Activated B cell treated with CpG ODN at 0.5 μM for 24 hours (primary cell): ENCODE results near the gene FLT1. TPM values are rescaled to one million over a fixed set of nuclear protein-coding genes. Genes with fewer than 3 reads are reported as not detected.

ENCODE experiments used
- ATAC-seq: fragments of 200-7000 bp; cut with Tn5 transposase; one replicate; pipeline ENCODE4 v1.10.0; 2021; ENCODE audit warnings: low read depth, mild to moderate bottlenecking, moderate library complexity
- CTCF ChIA-PET: fragments of 350-600 bp; sonication (Branson Sonifier 250); formaldehyde crosslinking; loops from one replicate; lab custom pipeline; 2021; ENCODE audit warnings: antibody characterized with exemption; lab: Charles Lee
- POLR2A ChIA-PET: fragments of 350-600 bp; sonication (Branson Sonifier 250); formaldehyde crosslinking; loops from one replicate; lab custom pipeline; 2021; ENCODE audit warnings: antibody characterized with exemption; lab: Charles Lee
- DNase-seq: peaks from one replicate; pipeline ENCODE4 v3.0.0; 2022
- H3K27ac Mint-ChIP-seq: one replicate; pipeline ENCODE4 v1.8.0; 2020; ENCODE audit warnings: mixed read lengths
- H3K27me3 Mint-ChIP-seq: one replicate; pipeline ENCODE4 v1.8.0; 2021; ENCODE audit warnings: mixed read lengths
- H3K36me3 Mint-ChIP-seq: one replicate; pipeline ENCODE4 v1.8.0; 2021; ENCODE audit warnings: low read depth, mixed read lengths
- H3K4me1 Mint-ChIP-seq: one replicate; pipeline ENCODE4 v1.8.0; 2021; ENCODE audit warnings: mixed read lengths
- H3K4me3 Mint-ChIP-seq: one replicate; pipeline ENCODE4 v1.8.0; 2020; ENCODE audit warnings: mild to moderate bottlenecking, mixed read lengths
- H3K9me3 Mint-ChIP-seq: one replicate; pipeline ENCODE4 v1.8.0; 2020; ENCODE audit warnings: mixed read lengths
- intact Hi-C: fragments of 100-400 bp; cut with micrococcal nuclease; formaldehyde crosslinking; loops from one replicate; pipeline ENCODE4 v1.15.1; 2024
- total RNA-seq: library from RNA; stranded (reverse); gene quantifications from 2 replicates; pipeline ENCODE4 v1.2.3, GENCODE V29; 2022
- TF ChIP-seq, protein P1 (sequence below): fragments of 200-600 bp; IDR thresholded peaks from one replicate; pipeline ENCODE4 v1.8.0; 2022; ENCODE audit warnings: antibody characterized with exemption, mild to moderate bottlenecking

The FLT1 gene
- total RNA-seq, 1 donor from 2014 or later: 1.3 TPM

DNA sequence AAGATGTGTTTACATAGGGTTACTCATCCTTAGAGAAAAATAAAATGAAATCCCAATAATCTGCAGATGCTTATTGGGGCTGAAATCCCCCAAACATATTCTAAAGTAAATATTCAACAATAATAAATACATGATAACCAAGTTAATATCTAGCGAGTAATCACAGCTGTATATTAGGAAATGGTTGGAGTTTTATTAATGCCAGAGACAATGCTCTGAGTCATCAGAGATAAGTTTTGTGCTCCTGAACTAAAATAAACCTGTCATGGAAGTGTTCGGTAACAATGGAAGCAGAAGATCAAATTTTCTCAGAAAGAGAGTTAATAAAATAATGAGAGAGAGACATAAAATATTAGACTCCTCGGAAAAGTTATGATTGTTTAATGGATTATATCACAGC, 31.4 kb downstream of the FLT1 start:
- Mint-ChIP-seq H3K27me3 (peaks cover 4% of the 10 kb centered on the region), H3K4me1 (peaks cover 3% of the 10 kb centered on the region), H3K4me3 (no peak overlapping the region), H3K36me3 (no peaks in the 10 kb centered on the region), H3K27ac (no peak overlapping the region), H3K9me3 (no peaks in the 10 kb centered on the region)
- CTCF ChIA-PET: no interaction called here
- intact Hi-C loops: no loop called here
- DNase-seq (no peak), ATAC-seq (no peak)
- TF ChIP-seq, protein P1, sequence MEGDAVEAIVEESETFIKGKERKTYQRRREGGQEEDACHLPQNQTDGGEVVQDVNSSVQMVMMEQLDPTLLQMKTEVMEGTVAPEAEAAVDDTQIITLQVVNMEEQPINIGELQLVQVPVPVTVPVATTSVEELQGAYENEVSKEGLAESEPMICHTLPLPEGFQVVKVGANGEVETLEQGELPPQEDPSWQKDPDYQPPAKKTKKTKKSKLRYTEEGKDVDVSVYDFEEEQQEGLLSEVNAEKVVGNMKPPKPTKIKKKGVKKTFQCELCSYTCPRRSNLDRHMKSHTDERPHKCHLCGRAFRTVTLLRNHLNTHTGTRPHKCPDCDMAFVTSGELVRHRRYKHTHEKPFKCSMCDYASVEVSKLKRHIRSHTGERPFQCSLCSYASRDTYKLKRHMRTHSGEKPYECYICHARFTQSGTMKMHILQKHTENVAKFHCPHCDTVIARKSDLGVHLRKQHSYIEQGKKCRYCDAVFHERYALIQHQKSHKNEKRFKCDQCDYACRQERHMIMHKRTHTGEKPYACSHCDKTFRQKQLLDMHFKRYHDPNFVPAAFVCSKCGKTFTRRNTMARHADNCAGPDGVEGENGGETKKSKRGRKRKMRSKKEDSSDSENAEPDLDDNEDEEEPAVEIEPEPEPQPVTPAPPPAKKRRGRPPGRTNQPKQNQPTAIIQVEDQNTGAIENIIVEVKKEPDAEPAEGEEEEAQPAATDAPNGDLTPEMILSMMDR: no peak
- POLR2A ChIA-PET: no interaction called here

DNA sequence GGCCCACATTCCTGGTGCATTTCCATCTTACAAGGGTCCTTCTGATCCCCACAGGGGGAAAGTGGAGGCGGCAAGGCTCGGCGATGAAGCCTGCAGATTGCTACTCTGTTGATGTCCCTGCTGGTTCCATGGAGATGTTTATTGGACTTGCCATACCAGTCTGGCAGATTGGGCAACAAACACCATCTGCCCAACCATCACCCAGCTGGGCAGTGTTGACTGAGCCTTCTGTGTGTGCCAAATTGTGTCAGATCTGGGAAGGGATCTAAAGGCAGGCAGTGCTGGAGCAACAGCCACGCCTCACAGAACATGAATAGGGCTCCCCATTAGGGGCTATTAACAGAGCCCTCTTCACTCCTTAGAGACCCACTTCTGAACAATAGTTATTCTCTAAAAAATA, 35.0 kb downstream of the FLT1 start:
- no peaks in the 10 kb centered on the region for H3K36me3 Mint-ChIP-seq
- H3K9me3 Mint-ChIP-seq: no peaks in the 10 kb centered on the region
- H3K4me1 Mint-ChIP-seq: peaks cover 5% of the 10 kb centered on the region
- no peak for DNase-seq
- peaks cover 12% of the 10 kb centered on the region for H3K27me3 Mint-ChIP-seq
- intact Hi-C loops: no loop called here
- TF ChIP-seq, protein P1: no peak
- ATAC-seq: no peak
- H3K4me3 Mint-ChIP-seq: no peak overlapping the region
- POLR2A ChIA-PET: no interaction called here
- CTCF ChIA-PET: no interaction called here
- H3K27ac Mint-ChIP-seq: no peak overlapping the region

DNA sequence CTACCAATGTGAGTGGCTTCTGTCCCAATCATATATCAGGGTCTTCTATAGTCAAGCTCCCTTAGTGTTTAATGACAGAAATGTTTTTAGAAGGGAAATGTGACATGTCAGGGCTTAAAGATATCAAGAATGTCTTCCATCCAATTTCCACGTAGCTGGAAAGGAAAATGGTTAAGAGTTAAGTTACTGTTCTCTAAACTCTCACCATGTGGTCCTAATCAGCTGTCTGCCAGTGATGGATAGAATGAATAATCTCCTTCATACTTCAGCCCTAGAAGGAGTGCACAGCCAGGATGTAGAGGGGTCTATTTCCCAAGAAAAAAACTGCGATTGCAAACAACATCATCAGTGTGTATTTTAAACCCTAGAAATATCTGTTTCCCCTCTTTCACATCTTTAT, 36.3 kb downstream of the FLT1 start:
- intact Hi-C loops: no loop called here
- ChIA-PET POLR2A (no interaction called here), CTCF (no interaction called here)
- Mint-ChIP-seq H3K27ac (no peak overlapping the region), H3K36me3 (no peaks in the 10 kb centered on the region), H3K27me3 (peaks cover 14% of the 10 kb centered on the region), H3K4me1 (peaks cover 5% of the 10 kb centered on the region), H3K4me3 (no peak overlapping the region), H3K9me3 (no peaks in the 10 kb centered on the region)
- no peak for ATAC-seq
- TF ChIP-seq, protein P1: no peak
- no peak for DNase-seq

DNA sequence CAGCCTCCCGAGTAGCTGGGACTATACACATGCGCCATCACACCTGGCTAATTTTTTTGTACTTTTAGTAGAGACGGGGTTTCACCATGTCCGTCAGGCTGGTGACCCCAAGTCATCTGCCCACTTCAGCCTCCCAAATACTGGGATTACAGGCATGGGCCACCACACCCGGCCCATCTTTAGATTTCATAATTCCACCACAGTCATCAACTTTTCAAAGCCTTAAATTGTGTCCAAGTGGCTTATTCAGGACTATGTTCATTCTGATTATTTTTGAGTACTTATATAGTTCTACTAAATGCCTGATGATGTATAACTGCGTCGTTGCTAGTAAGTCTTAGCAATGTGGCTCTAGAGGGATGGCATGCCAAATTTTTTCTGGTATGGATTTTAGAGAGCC, 36.9 kb downstream of the FLT1 start:
- H3K4me1 Mint-ChIP-seq: peaks cover 5% of the 10 kb centered on the region
- H3K36me3 Mint-ChIP-seq: no peaks in the 10 kb centered on the region
- ChIA-PET POLR2A (no interaction called here), CTCF (no interaction called here)
- no peak for ATAC-seq
- H3K27me3 Mint-ChIP-seq: peaks cover 16% of the 10 kb centered on the region
- TF ChIP-seq, protein P1: no peak
- no peak for DNase-seq
- no peak overlapping the region for H3K4me3 Mint-ChIP-seq
- intact Hi-C loops: no loop called here
- H3K9me3 Mint-ChIP-seq: no peaks in the 10 kb centered on the region
- H3K27ac Mint-ChIP-seq: no peak overlapping the region

DNA sequence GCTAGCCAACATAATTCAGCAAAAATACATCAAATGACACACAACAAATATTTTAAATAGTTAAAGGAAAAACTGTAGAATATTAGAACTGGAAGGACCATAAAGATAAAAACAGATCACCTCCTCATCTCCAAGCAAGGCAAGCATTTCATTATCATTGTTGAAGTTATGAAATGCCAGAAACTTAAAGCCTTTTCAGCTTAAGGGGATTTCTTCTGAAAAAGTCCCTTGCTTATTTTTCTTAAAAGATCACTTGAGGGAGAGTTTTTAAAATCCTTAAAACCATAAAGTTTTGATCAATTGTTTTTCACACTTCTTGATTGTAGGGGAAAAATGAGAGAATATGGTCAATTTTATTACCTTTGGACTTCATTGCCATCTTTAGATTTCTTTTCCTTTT, 37.4 kb downstream of the FLT1 start:
- Mint-ChIP-seq H3K4me3 (no peak overlapping the region), H3K9me3 (no peaks in the 10 kb centered on the region), H3K4me1 (peaks cover 5% of the 10 kb centered on the region), H3K36me3 (no peaks in the 10 kb centered on the region), H3K27ac (no peak overlapping the region), H3K27me3 (peaks cover 16% of the 10 kb centered on the region)
- TF ChIP-seq, protein P1: no peak
- DNase-seq (no peak), ATAC-seq (no peak)
- intact Hi-C loops: no loop called here
- CTCF ChIA-PET: no interaction called here
- POLR2A ChIA-PET: no interaction called here
